HepG2 (cell line): Measurements from ENCODE around the gene RDH8. TPM values are rescaled to one million over a fixed set of nuclear protein-coding genes. Genes with fewer than 3 reads are reported as not detected.

ENCODE experiments used
- AHR ChIP-seq: IDR thresholded peaks from 2 replicates; pipeline ENCODE4 v1.6.1; 2018; ENCODE audit warnings: missing genetic modification reagents, missing compliant biosample characterization
- CBFB ChIP-seq: sonication (generic); formaldehyde crosslinking; IDR thresholded peaks from 2 replicates; pipeline ENCODE4 v1.4.0; 2020; ENCODE audit warnings: missing genetic modification reagents
- CHD4 ChIP-seq: fragments of 200-600 bp; sonication (generic); IDR thresholded peaks from 2 replicates; pipeline ENCODE4 v1.7.0; 2017; ENCODE audit warnings: mild to moderate bottlenecking, low read length, borderline replicate concordance
- KMT2A ChIP-seq: sonication (generic); formaldehyde crosslinking; IDR thresholded peaks from 2 replicates; pipeline ENCODE4 v1.4.0; 2020; ENCODE audit warnings: missing genetic modification reagents
- MAFF ChIP-seq: IDR thresholded peaks from 2 replicates; pipeline ENCODE4 v1.6.1; 2011; ENCODE audit warnings: low read depth, low read length, improper control_type of control experiment
- MAX ChIP-seq: IDR thresholded peaks from 2 replicates; pipeline ENCODE4 v1.6.1; 2012; ENCODE audit warnings: inconsistent platforms
- MED1 ChIP-seq: sonication (generic); formaldehyde crosslinking; IDR thresholded peaks from 2 replicates; pipeline ENCODE4 v1.4.0; 2020; ENCODE audit warnings: missing genetic modification reagents
- MEIS1 ChIP-seq: sonication (generic); formaldehyde crosslinking; IDR thresholded peaks from 2 replicates; pipeline ENCODE4 v1.9.0; 2021; ENCODE audit warnings: mild to moderate bottlenecking, missing genetic modification reagents, moderate library complexity, borderline replicate concordance
- MTF1 ChIP-seq: sonication (generic); formaldehyde crosslinking; IDR thresholded peaks from 2 replicates; pipeline ENCODE4 v1.5.0; 2020; ENCODE audit warnings: missing genetic modification reagents
- NFKBIZ ChIP-seq: IDR thresholded peaks from 2 replicates; pipeline ENCODE4 v1.6.1; 2018; ENCODE audit warnings: missing genetic modification reagents, missing compliant biosample characterization
- PITX1 ChIP-seq: sonication (generic); formaldehyde crosslinking; IDR thresholded peaks from 2 replicates; pipeline ENCODE4 v1.5.1; 2020; ENCODE audit warnings: mild to moderate bottlenecking, missing genetic modification reagents
- THYN1 ChIP-seq: sonication (generic); formaldehyde crosslinking; IDR thresholded peaks from 2 replicates; pipeline ENCODE4 v1.8.1; 2023; ENCODE audit warnings: low read depth, mild to moderate bottlenecking, moderate library complexity, missing genetic modification reagents, borderline replicate concordance
- WIZ ChIP-seq: sonication (generic); formaldehyde crosslinking; IDR thresholded peaks from 2 replicates; pipeline ENCODE4 v1.5.1; 2020; ENCODE audit warnings: mild to moderate bottlenecking, missing genetic modification reagents
- ZBTB3 ChIP-seq: sonication (generic); formaldehyde crosslinking; IDR thresholded peaks from 2 replicates; pipeline ENCODE4 v1.4.0; 2020; ENCODE audit warnings: low read depth, mild to moderate bottlenecking, moderate library complexity, missing genetic modification reagents, borderline replicate concordance
- ZFP41 ChIP-seq: sonication (generic); formaldehyde crosslinking; IDR thresholded peaks from 2 replicates; pipeline ENCODE4 v1.4.0; 2020; ENCODE audit warnings: mild to moderate bottlenecking, missing genetic modification reagents, borderline replicate concordance
- ZIK1 ChIP-seq: sonication (generic); formaldehyde crosslinking; IDR thresholded peaks from 2 replicates; pipeline ENCODE4 v1.5.0; 2020; ENCODE audit warnings: mild to moderate bottlenecking, low read depth, missing genetic modification reagents, borderline replicate concordance
- ZNF318 ChIP-seq: sonication (generic); formaldehyde crosslinking; IDR thresholded peaks from 2 replicates; pipeline ENCODE4 v1.4.0; 2020; ENCODE audit warnings: mild to moderate bottlenecking, missing genetic modification reagents
- ZNF383 ChIP-seq: sonication (generic); formaldehyde crosslinking; IDR thresholded peaks from 2 replicates; pipeline ENCODE4 v1.4.0; 2020; ENCODE audit warnings: missing genetic modification reagents, mild to moderate bottlenecking, borderline replicate concordance
- ZNF672 ChIP-seq: sonication (generic); formaldehyde crosslinking; IDR thresholded peaks from 2 replicates; pipeline ENCODE4 v1.8.1; 2022; ENCODE audit warnings: missing genetic modification reagents
- polyA plus RNA-seq, 8 experiments: library from polyadenylated mRNA; depleted of rRNA in 3 of 8; stranded (reverse) in 7 of 8; unstranded in 1 of 8; fragments of >200 nt; fragmentation: Illumina TruSeq in 4 of 8; extraction: Trizol in 4 of 8; gene quantifications; 2 replicates each; pipeline versions ENCODE4 v1.2.1 to v1.2.3, GENCODE V29; 2011 to 2016; ENCODE audit warnings: low read depth in 4 of 8, missing spikeins in 1 of 8, mixed read lengths in 1 of 8; ENCODE audit not compliant: insufficient read depth in 1 of 8
- total RNA-seq, 5 experiments: library from RNA; depleted of rRNA; stranded (reverse); fragments of >200 nt; fragmentation: Illumina TruSeq; extraction: Trizol; gene quantifications; 2 replicates each; pipeline ENCODE4 v1.2.3, GENCODE V29; 2016; ENCODE audit warnings: low read depth in 1 of 5
- TF ChIP-seq, protein P1 (sequence below): sonication (generic); formaldehyde crosslinking; IDR thresholded peaks from 2 replicates; pipeline ENCODE4 v1.5.1; 2020; ENCODE audit warnings: missing genetic modification reagents, mild to moderate bottlenecking, borderline replicate concordance

The RDH8 gene
- total and polyA plus RNA-seq, 2 of the 13 experiments (the other 11 are each of a cell fraction or from before 2014, with no cell fraction given): not detected

DNA sequence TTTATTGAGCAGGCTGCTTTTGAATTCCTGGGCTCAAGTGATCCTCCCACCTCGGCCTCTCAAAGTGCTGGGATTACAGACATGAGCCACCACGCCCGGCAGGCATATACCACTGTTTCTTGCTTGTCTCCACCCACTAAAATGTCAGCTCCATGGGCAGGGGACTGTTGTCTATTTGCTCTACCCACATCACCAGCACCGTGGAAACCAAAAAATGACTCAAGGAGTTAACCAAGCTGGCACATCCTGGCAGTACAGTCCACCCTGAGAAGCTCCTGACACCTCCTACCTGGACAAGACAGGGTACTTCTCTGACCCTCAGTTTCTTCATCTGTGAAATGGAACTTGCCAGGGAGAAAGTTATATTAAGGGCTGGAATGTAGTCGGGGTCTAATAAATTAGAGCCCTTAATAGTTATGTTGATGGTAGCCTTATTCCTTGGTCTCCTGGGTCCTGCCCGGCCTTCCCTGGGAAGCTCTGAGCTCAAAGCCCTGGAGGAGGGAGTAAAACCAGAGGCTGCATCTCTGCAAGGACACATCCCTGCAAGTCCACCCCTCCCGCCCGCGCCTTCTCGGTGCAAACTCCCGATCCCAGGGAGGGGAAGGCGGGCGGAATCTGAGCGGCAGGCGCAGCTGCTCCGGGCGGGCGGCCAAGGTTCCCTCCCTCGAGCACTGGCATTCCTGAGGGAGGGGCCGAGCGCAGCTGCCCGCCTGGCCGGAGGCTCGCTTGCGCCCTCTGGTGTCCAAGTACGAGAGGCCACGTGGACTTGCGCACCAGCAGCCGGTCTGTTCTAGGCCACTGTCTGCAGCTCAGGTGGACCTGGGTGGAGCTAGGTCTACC, 14.1 kb downstream of the RDH8 start (continued):
- no peak for TF ChIP-seq ZNF318
- TF ChIP-seq, protein P1, sequence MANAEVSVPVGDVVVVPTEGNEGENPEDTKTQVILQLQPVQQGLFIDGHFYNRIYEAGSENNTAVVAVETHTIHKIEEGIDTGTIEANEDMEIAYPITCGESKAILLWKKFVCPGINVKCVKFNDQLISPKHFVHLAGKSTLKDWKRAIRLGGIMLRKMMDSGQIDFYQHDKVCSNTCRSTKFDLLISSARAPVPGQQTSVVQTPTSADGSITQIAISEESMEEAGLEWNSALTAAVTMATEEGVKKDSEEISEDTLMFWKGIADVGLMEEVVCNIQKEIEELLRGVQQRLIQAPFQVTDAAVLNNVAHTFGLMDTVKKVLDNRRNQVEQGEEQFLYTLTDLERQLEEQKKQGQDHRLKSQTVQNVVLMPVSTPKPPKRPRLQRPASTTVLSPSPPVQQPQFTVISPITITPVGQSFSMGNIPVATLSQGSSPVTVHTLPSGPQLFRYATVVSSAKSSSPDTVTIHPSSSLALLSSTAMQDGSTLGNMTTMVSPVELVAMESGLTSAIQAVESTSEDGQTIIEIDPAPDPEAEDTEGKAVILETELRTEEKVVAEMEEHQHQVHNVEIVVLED: peak; percentile 60; the same call in 1 of the 2 replicates
- no peak for TF ChIP-seq ZNF383 (CRISPR knock-in tag)
- peak; percentile 77 for TF ChIP-seq PITX1 (CRISPR knock-in tag)
- TF ChIP-seq ZNF672 (CRISPR knock-in tag): no peak
- TF ChIP-seq CHD4: no peak
- TF ChIP-seq MAX: peak; percentile 99
- no peak for TF ChIP-seq MTF1 (CRISPR knock-in tag)
- TF ChIP-seq CBFB (CRISPR knock-in tag): peak; percentile 85
- TF ChIP-seq ZIK1 (CRISPR knock-in tag): peak; percentile 73; the same call in 1 of the 2 replicates
- TF ChIP-seq MED1 (CRISPR knock-in tag): peak; percentile 64
- no peak for TF ChIP-seq THYN1 (CRISPR knock-in tag)
- TF ChIP-seq ZFP41 (CRISPR knock-in tag): no peak
- peak; percentile 59; the same call in 1 of the 2 replicates for TF ChIP-seq KMT2A (CRISPR knock-in tag)
- 0 out of 2 replicates have a peak, but pooled peaks have one; percentile 55 for TF ChIP-seq AHR
- TF ChIP-seq WIZ (CRISPR knock-in tag): no peak
- TF ChIP-seq MEIS1: 0 out of 2 replicates have a peak, but pooled peaks have one; percentile 47
- no peak for TF ChIP-seq MAFF
- 0 out of 2 replicates have a peak, but pooled peaks have one; percentile 63 for TF ChIP-seq NFKBIZ (CRISPR knock-in tag)
- peak; percentile 76; the same call in 1 of the 2 replicates for TF ChIP-seq ZBTB3 (CRISPR knock-in tag)
